Activated T-helper 2 cell treated with anti-CD3 and anti-CD28 coated beads, Interferon-gamma antibody, Interleukin-2, Interleukin-4, amounts not matched to agents 10 μg/mL and 5 μg/mL and 100 μg/mL, durations not matched to agents 14 hours and 24 hours and 36 hours (primary cell): Measurements from ENCODE around the gene NCK1. TPM values are rescaled to one million over a fixed set of nuclear protein-coding genes. Genes with fewer than 3 reads are reported as not detected.
A peak's percentile ranks its signal among the peaks of the same experiment; 100 is the strongest.
"Not testable (repeated sequence)": the region's sequence is repeated elsewhere in the genome, so short reads cannot be mapped to it uniquely, and the experiment has no call there.

Experiments used
- DNase-seq: peaks from one replicate; pipeline ENCODE4 v3.0.0; 2021; ENCODE audit warnings: low spot score
- H3K27ac Mint-ChIP-seq: one replicate; pipeline ENCODE4 v1.8.0; 2021; ENCODE audit warnings: mixed read lengths
- H3K27me3 Mint-ChIP-seq: one replicate; pipeline ENCODE4 v1.8.0; 2021; ENCODE audit warnings: low read depth, mixed read lengths
- H3K36me3 Mint-ChIP-seq: one replicate; pipeline ENCODE4 v1.8.0; 2021; ENCODE audit warnings: low read depth, mixed read lengths
- H3K4me1 Mint-ChIP-seq: one replicate; pipeline ENCODE4 v1.8.0; 2021; ENCODE audit warnings: low read depth, mixed read lengths
- H3K4me3 Mint-ChIP-seq: one replicate; pipeline ENCODE4 v1.8.0; 2021; ENCODE audit warnings: low read depth, mild to moderate bottlenecking, moderate library complexity, mixed read lengths
- H3K9me3 Mint-ChIP-seq: one replicate; pipeline ENCODE4 v1.8.0; 2021; ENCODE audit warnings: mixed read lengths
- intact Hi-C: fragments of 100-400 bp; cut with micrococcal nuclease; formaldehyde crosslinking; loops from one replicate; pipeline ENCODE4 v1.15.1; 2023
- total RNA-seq: library from RNA; stranded (reverse); gene quantifications from 2 replicates; pipeline ENCODE4 v1.2.3, GENCODE V29; 2022

Gene NCK1
- total RNA-seq, 1 donor from 2014 or later, result 40.2 TPM

GRCh38 chr3:136902530-136902929 is 40.5 kb downstream of the NCK1 start:
- H3K27ac Mint-ChIP-seq, intact Hi-C loops, H3K27me3 Mint-ChIP-seq, H3K4me3 Mint-ChIP-seq, DNase-seq: not testable (repeated sequence)
- H3K9me3 Mint-ChIP-seq, result peaks cover 37% of the 10 kb centered on the region
- peaks cover 49% of the 10 kb centered on the region for H3K4me1 Mint-ChIP-seq
- H3K36me3 Mint-ChIP-seq, result peaks cover 71% of the 10 kb centered on the region

DNA sequence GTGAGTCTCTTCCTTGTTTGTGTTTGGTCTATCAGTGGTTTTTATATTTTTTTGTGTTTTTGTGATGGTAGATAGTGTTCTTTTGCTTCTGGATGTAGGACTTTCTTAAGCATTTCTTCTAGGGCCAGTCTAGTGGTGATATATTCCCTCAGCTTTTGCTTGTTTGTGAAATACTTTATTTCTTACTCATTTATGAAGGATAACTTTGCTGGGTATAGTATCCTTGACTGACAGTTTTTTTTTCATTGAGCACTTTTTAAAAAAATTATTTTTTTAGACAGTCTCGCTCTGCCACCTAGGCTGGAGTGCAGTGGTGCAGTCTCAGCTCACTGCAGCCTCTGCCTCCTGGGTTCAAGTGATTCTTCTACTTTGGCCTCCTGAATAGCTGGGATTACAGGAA is 41.9 kb downstream of the NCK1 start:
- intact Hi-C loops, result no loop called here
- Mint-ChIP-seq H3K4me1 (peaks cover 53% of the 10 kb centered on the region), H3K27ac (no peak overlapping the region), H3K4me3 (no peak overlapping the region), H3K27me3 (no peaks in the 10 kb centered on the region), H3K36me3 (peaks cover 68% of the 10 kb centered on the region), H3K9me3 (peaks cover 37% of the 10 kb centered on the region)
- no peak for DNase-seq

- no peak overlapping the region for H3K27ac Mint-ChIP-seq
- no peaks in the 10 kb centered on the region for H3K27me3 Mint-ChIP-seq
- intact Hi-C loops, result no loop called here
- no peak for DNase-seq
- H3K4me1 Mint-ChIP-seq, result peaks cover 52% of the 10 kb centered on the region
- H3K9me3 Mint-ChIP-seq, result peaks cover 37% of the 10 kb centered on the region
- H3K36me3 Mint-ChIP-seq, result peaks cover 63% of the 10 kb centered on the region
- H3K4me3 Mint-ChIP-seq, result no peak overlapping the region
Observed at GRCh38 chr3:136904746-136905145, 42.7 kb downstream of the NCK1 start.

DNA sequence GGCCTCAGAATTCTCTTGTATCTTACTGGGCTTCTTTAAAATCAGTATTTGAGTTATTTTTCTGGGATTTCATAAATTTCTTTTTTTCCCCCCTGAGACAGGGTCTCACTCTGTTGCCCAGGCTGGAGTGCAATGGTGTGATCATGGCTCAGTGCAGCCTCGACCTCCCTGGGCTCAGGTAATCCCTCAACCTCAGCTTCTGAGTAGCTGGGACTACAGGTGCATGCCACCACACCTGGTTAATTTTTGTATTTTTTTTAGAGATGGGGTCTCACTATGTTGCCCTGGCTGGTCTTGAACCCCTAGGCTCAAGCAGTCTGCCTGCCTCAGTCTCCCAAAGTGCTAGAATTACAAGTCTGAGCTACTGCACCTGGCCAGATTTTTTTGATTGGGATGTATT is 43.5 kb downstream of the NCK1 start:
- Mint-ChIP-seq H3K4me1 (peaks cover 50% of the 10 kb centered on the region), H3K27ac (no peak overlapping the region), H3K27me3 (no peaks in the 10 kb centered on the region), H3K9me3 (peaks cover 35% of the 10 kb centered on the region), H3K4me3 (no peak overlapping the region), H3K36me3 (peaks cover 55% of the 10 kb centered on the region)
- DNase-seq, result no peak
- intact Hi-C loops, result no loop called here

GRCh38 chr3:136906725-136907124 is 44.7 kb downstream of the NCK1 start:
- H3K4me3 Mint-ChIP-seq, result no peak overlapping the region
- H3K9me3 Mint-ChIP-seq, result peaks cover 31% of the 10 kb centered on the region
- no peak overlapping the region for H3K27ac Mint-ChIP-seq
- intact Hi-C loops, result no loop called here
- peaks cover 39% of the 10 kb centered on the region for H3K4me1 Mint-ChIP-seq
- peaks cover 54% of the 10 kb centered on the region for H3K36me3 Mint-ChIP-seq
- no peaks in the 10 kb centered on the region for H3K27me3 Mint-ChIP-seq
- DNase-seq, result no peak

DNA sequence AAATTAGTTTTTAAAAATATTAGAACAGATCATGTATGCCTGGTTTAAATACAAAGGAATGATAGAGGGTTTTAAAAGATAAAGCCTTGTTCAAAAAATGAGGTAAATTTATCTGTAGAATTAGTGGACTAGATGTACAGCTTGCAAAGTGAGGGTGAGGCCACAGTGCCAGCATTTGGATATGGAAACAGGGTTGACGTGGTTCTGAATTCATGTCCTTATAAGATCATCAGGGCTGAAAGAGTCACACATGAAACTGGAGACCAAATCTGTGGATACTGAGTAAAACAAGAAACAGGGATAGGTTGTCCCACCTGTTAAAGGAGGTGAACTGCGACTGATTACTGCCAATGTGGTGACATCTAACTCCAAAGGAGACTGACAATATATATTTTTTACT is 46.3 kb downstream of the NCK1 start:
- peaks cover 41% of the 10 kb centered on the region for H3K4me1 Mint-ChIP-seq
- H3K4me3 Mint-ChIP-seq, result no peak overlapping the region
- intact Hi-C loops, result no loop called here
- peaks cover 31% of the 10 kb centered on the region for H3K9me3 Mint-ChIP-seq
- H3K36me3 Mint-ChIP-seq, result peaks cover 53% of the 10 kb centered on the region
- no peak overlapping the region for H3K27ac Mint-ChIP-seq
- DNase-seq, result no peak
- H3K27me3 Mint-ChIP-seq, result no peaks in the 10 kb centered on the region

- Mint-ChIP-seq H3K27me3 (no peaks in the 10 kb centered on the region), H3K4me3 (no peak overlapping the region), H3K36me3 (peaks cover 50% of the 10 kb centered on the region), H3K9me3 (peaks cover 26% of the 10 kb centered on the region), H3K4me1 (peaks cover 40% of the 10 kb centered on the region), H3K27ac (no peak overlapping the region)
- intact Hi-C loops, result no loop called here
- no peak for DNase-seq
Observed at GRCh38 chr3:136909187-136909586, 47.2 kb downstream of the NCK1 start.

- no peaks in the 10 kb centered on the region for H3K27me3 Mint-ChIP-seq
- no peak overlapping the region for H3K4me3 Mint-ChIP-seq
- peaks cover 22% of the 10 kb centered on the region for H3K9me3 Mint-ChIP-seq
- peaks cover 50% of the 10 kb centered on the region for H3K4me1 Mint-ChIP-seq
- H3K27ac Mint-ChIP-seq, result no peak overlapping the region
- no peak for DNase-seq
- intact Hi-C loops, result no loop called here
- H3K36me3 Mint-ChIP-seq, result peaks cover 56% of the 10 kb centered on the region
Observed at GRCh38 chr3:136910697-136911096, 48.7 kb downstream of the NCK1 start.

DNA sequence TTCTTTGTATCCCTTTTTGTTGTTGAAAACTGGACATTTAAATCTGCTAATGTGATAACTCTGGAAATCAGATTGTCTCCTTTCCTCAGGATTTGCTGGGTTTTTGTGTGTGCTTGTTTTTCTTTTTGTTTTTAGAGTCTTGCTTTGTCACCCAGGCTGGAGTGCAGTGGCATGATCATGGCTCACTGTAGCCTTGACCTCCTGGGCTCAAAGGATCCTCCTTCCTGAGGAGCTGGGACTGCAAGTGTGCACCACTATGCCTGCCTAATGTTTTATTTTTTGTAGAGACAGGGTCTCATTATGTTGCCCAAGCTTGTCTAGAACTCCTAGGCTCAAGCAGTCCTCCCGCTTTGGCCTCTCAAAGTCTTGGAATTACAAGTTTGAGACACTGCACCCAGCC is 51.2 kb downstream of the NCK1 start:
- Mint-ChIP-seq H3K4me3 (no peak overlapping the region), H3K36me3 (peaks cover 62% of the 10 kb centered on the region), H3K4me1 (peaks cover 52% of the 10 kb centered on the region), H3K27ac (no peak overlapping the region), H3K9me3 (peaks cover 19% of the 10 kb centered on the region), H3K27me3 (no peaks in the 10 kb centered on the region)
- DNase-seq, result no peak
- intact Hi-C loops, result no loop called here

DNA sequence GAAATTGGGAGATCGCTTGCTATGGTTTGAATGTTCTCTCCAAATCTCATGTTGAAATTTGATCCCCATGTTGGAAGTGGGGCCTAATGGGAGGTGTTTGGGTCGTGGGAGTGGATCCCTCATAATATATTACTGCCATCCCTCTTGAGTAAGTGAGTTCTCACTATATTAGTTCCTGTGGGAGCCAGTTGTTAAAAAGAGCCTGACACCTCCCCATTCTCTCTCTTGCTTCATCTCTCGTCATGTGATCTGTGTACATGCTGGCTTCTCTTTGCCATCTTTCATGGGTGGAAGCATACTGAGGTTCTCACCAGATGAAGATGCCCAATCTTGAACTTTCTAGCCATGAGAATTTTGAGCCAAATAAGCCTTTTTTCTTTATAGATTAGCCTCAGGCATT is 52.7 kb downstream of the NCK1 start:
- no peak overlapping the region for H3K4me3 Mint-ChIP-seq
- H3K9me3 Mint-ChIP-seq, result peaks cover 19% of the 10 kb centered on the region
- no peak for DNase-seq
- peaks cover 66% of the 10 kb centered on the region for H3K36me3 Mint-ChIP-seq
- H3K27me3 Mint-ChIP-seq, result no peaks in the 10 kb centered on the region
- intact Hi-C loops, result no loop called here
- peaks cover 54% of the 10 kb centered on the region for H3K4me1 Mint-ChIP-seq
- H3K27ac Mint-ChIP-seq, result no peak overlapping the region

DNA sequence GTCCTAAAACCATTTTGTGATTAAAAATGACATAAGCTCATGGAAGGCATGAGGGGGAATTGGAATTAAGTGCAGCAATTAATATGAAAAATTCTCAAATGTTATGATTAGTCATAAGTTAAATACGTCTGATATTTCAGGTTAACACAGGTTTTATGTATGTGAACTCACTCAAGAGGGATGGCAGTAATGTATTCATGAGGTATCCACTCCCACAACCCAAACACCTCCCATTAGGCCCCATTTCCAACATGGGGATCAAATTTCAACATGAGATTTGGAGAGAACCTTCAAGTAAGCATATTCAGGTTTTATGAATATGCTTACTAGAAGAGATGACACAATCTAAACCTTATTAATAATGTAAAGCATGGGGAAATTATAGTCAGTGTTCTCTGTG is 54.2 kb downstream of the NCK1 start:
- peaks cover 20% of the 10 kb centered on the region for H3K9me3 Mint-ChIP-seq
- intact Hi-C loops, result no loop called here
- no peak overlapping the region for H3K27ac Mint-ChIP-seq
- DNase-seq, result no peak
- no peak overlapping the region for H3K4me3 Mint-ChIP-seq
- peaks cover 58% of the 10 kb centered on the region for H3K4me1 Mint-ChIP-seq
- H3K36me3 Mint-ChIP-seq, result peaks cover 64% of the 10 kb centered on the region
- H3K27me3 Mint-ChIP-seq, result no peaks in the 10 kb centered on the region

DNA sequence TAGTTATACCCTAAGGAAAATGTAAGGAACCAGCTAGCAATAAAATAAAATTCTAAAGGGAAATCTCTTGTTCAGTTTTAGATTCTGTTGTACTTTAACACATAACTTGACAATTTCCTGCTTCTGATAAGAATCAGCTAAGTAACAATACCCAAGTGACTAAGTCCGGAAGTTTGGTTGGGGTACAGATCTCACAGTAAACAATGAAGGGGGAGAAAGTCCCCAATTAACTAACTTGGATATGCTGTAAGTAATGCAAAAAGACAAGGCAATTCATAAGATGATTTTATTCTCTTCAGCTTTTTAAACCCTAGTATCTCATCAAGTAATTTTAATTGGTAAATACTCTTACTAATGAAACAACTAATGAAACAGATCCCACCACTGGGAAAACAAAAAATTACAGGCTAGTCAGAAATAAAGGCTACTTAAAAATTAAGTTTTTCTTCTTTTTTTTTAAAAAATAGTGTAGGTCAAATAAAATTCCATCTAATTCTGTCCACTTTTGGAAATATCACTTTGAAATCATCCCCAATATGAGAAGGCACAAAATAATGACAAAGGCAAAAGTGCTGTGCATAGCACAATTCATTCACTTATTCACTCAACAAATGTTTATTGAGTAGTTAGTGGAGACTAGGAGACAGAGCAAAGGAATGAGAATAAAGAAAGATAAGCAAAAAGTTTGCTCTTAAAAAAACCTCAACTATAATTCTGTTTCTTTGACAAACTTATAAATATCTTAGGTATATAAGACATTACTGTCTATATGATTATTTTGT is 58.0 kb downstream of the NCK1 start:
- peak overlapping the region; percentile 64 for H3K27ac Mint-ChIP-seq
- no peak overlapping the region for H3K4me3 Mint-ChIP-seq
- H3K27me3 Mint-ChIP-seq, result no peaks in the 10 kb centered on the region
- intact Hi-C loops, result loop anchor here (2.0 kb wide), 3 partner anchors 21 to 723 kb away; partner anchors contain the start of genes MSL2 and NCK1
- DNase-seq, result no peak
- H3K9me3 Mint-ChIP-seq, result peaks cover 8% of the 10 kb centered on the region
- peaks cover 64% of the 10 kb centered on the region for H3K4me1 Mint-ChIP-seq
- H3K36me3 Mint-ChIP-seq, result peaks cover 40% of the 10 kb centered on the region

- peaks cover 29% of the 10 kb centered on the region for H3K36me3 Mint-ChIP-seq
- intact Hi-C loops, result loop anchor here (2.0 kb wide), 2 partner anchors 22 to 724 kb away; partner anchors contain the start of gene MSL2
- no peaks in the 10 kb centered on the region for H3K27me3 Mint-ChIP-seq
- peaks cover 8% of the 10 kb centered on the region for H3K9me3 Mint-ChIP-seq
- H3K4me3 Mint-ChIP-seq, result no peak overlapping the region
- H3K27ac Mint-ChIP-seq, result peak overlapping the region; percentile 72
- H3K4me1 Mint-ChIP-seq, result peaks cover 59% of the 10 kb centered on the region
- DNase-seq, result no peak
Observed at GRCh38 chr3:136920904-136921611, 59.0 kb downstream of the NCK1 start.
